Natural killer cell (primary cell): Measurements from ENCODE around the gene PTF1A. TPM values are rescaled to one million over a fixed set of nuclear protein-coding genes. Genes with fewer than 3 reads are reported as not detected.

Experiments
- ATAC-seq, 3 donors: fragments of 150-1000 bp in 2 of 3; fragments of 200-7000 bp in 1 of 3; cut with Tn5 transposase; 1 replicate in 1 of 3; 2 replicates in 2 of 3; pipeline ENCODE4 v1.10.0; 2021; ENCODE audit warnings: mild to moderate bottlenecking in 2 of 3, moderate library complexity in 2 of 3
- DNase-seq, 2 donors: peaks; one replicate each; pipeline versions ENCODE4 v3.0.0 to v3.0.0-alpha.2; 2013 to 2021; ENCODE audit warnings: mixed read lengths in 1 of 2
- H3K27ac ChIP-seq: one replicate; pipeline ENCODE4 v1.5.1; 2013; ENCODE audit warnings: mild to moderate bottlenecking, low read length
- H3K27me3 ChIP-seq: one replicate; pipeline ENCODE4 v1.6.1; 2013; ENCODE audit warnings: low read length; ENCODE audit not compliant: control insufficient read depth, insufficient read depth
- H3K36me3 ChIP-seq: one replicate; pipeline ENCODE4 v1.6.1; 2013; ENCODE audit warnings: low read length; ENCODE audit not compliant: control insufficient read depth, insufficient read depth
- H3K4me1 ChIP-seq: one replicate; pipeline ENCODE4 v1.6.1; 2013; ENCODE audit warnings: low read length; ENCODE audit not compliant: control insufficient read depth, insufficient read depth
- H3K4me3 ChIP-seq: one replicate; pipeline ENCODE4 v1.5.1; 2013; ENCODE audit warnings: low read length
- H3K9me3 ChIP-seq: one replicate; pipeline ENCODE4 v1.6.1; 2013; ENCODE audit warnings: low read length; ENCODE audit not compliant: control insufficient read depth, insufficient read depth
- H3K27ac Mint-ChIP-seq, 2 donors: one replicate each; pipeline ENCODE4 v1.8.0; 2022; ENCODE audit warnings: mild to moderate bottlenecking in 2 of 2, mixed read lengths in 2 of 2, moderate library complexity in 1 of 2
- H3K27me3 Mint-ChIP-seq, 2 donors: one replicate each; pipeline ENCODE4 v1.8.0; 2022; ENCODE audit warnings: low read depth in 2 of 2, mixed read lengths in 2 of 2
- H3K36me3 Mint-ChIP-seq: one replicate; pipeline ENCODE4 v1.8.0; 2022; ENCODE audit warnings: mixed read lengths
- H3K4me1 Mint-ChIP-seq, 2 donors: one replicate each; pipeline ENCODE4 v1.8.0; 2022; ENCODE audit warnings: mixed read lengths in 2 of 2
- H3K4me3 Mint-ChIP-seq: one replicate; pipeline ENCODE4 v1.8.0; 2022; ENCODE audit warnings: mild to moderate bottlenecking, moderate library complexity, mixed read lengths
- H3K9me3 Mint-ChIP-seq, 2 donors: one replicate each; pipeline ENCODE4 v1.8.0; 2022; ENCODE audit warnings: mixed read lengths in 2 of 2
- CTCF ChIP-seq: fragments of 200-600 bp; IDR thresholded peaks from one replicate; pipeline ENCODE4 v1.8.0; 2022; ENCODE audit warnings: antibody characterized with exemption
- WGBS: methylation state at CpG from one replicate; pipeline ENCODE4 v1.1.7; 2013; ENCODE audit warnings: missing lambda C conversion rate; ENCODE audit not compliant: insufficient coverage; 5-methylcytosine and 5-hydroxymethylcytosine counted together
- intact Hi-C: fragments of 100-400 bp; cut with micrococcal nuclease; formaldehyde crosslinking; loops from one replicate; pipeline ENCODE4 v1.14.2; 2022
- total RNA-seq, 4 donors: library from RNA; stranded (reverse); fragments of 120-200 nt in 1 of 4; gene quantifications; one replicate each; pipeline versions ENCODE4 v1.2.3 to v1.2.4, GENCODE V29; 2013 to 2022

PTF1A gene
- total RNA-seq, 3 donors from 2014 or later (not counting 1 experiment from before 2014, with no cell fraction given): not detected

GRCh38 chr10:23148214-23148613 lies 43.9 kb upstream of the PTF1A start:
- Mint-ChIP-seq H3K27me3 (peaks cover 0 to 7% of the 10 kb centered on the region in 2 donors), H3K36me3 (no peaks in the 10 kb centered on the region), H3K4me3 (no peak overlapping the region), H3K27ac (no peak overlapping the region), H3K9me3 (no peaks in the 10 kb centered on the region), H3K4me1 (no peaks in the 10 kb centered on the region)
- no peaks in the 10 kb centered on the region for H3K36me3 ChIP-seq
- ATAC-seq (no peak), DNase-seq (no peak)
- H3K9me3 ChIP-seq: no peaks in the 10 kb centered on the region
- H3K4me1 ChIP-seq: no peaks in the 10 kb centered on the region
- H3K27ac ChIP-seq: no peak overlapping the region
- 95% methylated on average over 17 of the region's 19 CpGs for WGBS
- H3K27me3 ChIP-seq: no peaks in the 10 kb centered on the region
- H3K4me3 ChIP-seq: no peak overlapping the region
- no peak for TF ChIP-seq CTCF
- intact Hi-C loops: no loop called here

- Histone ChIP-seq H3K27ac (no peak overlapping the region), H3K4me3 (no peak overlapping the region), H3K27me3 (no peaks in the 10 kb centered on the region), H3K9me3 (no peaks in the 10 kb centered on the region), H3K4me1 (no peaks in the 10 kb centered on the region), H3K36me3 (no peaks in the 10 kb centered on the region)
- TF ChIP-seq CTCF: no peak
- Mint-ChIP-seq H3K36me3 (no peaks in the 10 kb centered on the region), H3K4me3 (no peak overlapping the region), H3K27me3 (peaks cover 0 to 7% of the 10 kb centered on the region in 2 donors), H3K27ac (no peak overlapping the region), H3K4me1 (no peaks in the 10 kb centered on the region), H3K9me3 (no peaks in the 10 kb centered on the region)
- WGBS: 84% methylated on average over 4 of the region's 4 CpGs
- intact Hi-C loops: no loop called here
- DNase-seq (no peak), ATAC-seq (no peak)
These were observed 42.0 kb upstream of the PTF1A start for GRCh38 chr10:23150091-23150490.

GRCh38 chr10:23150610-23151009 lies 41.5 kb upstream of the PTF1A start:
- H3K36me3 Mint-ChIP-seq: no peaks in the 10 kb centered on the region
- no peaks in the 10 kb centered on the region for H3K27me3 ChIP-seq

More at GRCh38 chr10:23150610-23151009, 41.5 kb upstream of the PTF1A start:
- no peaks in the 10 kb centered on the region for H3K9me3 Mint-ChIP-seq
- no peak overlapping the region for H3K27ac ChIP-seq
- no peak overlapping the region for H3K27ac Mint-ChIP-seq
- WGBS: 91% methylated on average over 12 of the region's 12 CpGs
- ATAC-seq: no peak
- H3K4me3 Mint-ChIP-seq: no peak overlapping the region
- intact Hi-C loops: no loop called here
- no peaks in the 10 kb centered on the region for H3K36me3 ChIP-seq
- H3K9me3 ChIP-seq: no peaks in the 10 kb centered on the region
- H3K4me3 ChIP-seq: no peak overlapping the region
- H3K4me1 Mint-ChIP-seq: no peaks in the 10 kb centered on the region
- no peak for DNase-seq
- peaks cover 0 to 8% of the 10 kb centered on the region in 2 donors for H3K27me3 Mint-ChIP-seq
- TF ChIP-seq CTCF: no peak
- H3K4me1 ChIP-seq: no peaks in the 10 kb centered on the region
